ENCODE results near the gene ROBO1. TPM values are rescaled to one million over a fixed set of nuclear protein-coding genes. Genes with fewer than 3 reads are reported as not detected.

ROBO1 gene
- total and polyA plus RNA-seq, 2 of the 8 experiments (the other 6 are each of a cell fraction or from before 2014, with no cell fraction given), result 51.4 to 91.0 TPM

DNA sequence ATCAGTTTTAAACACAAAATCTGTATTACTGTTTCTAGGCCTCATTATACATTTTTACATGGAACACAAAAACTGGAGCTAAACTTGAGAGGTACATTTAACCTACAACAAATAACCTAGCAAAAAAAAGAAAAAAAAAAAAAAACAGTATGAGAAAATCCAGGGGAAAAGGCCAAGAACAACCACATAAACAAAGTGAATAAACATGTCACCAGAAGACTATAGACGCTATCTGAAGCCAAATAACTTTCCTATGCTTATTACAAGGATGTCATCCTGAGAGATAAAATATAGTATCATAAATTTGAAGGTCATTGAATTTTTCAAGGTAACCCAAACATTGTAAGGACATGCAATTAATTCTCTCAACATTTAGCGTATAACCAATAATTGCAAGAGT is 911.6 kb downstream of the ROBO1 start:
- Histone ChIP-seq H3K14ac (ENCODE audit: insufficient read length) (no peak overlapping the region), H3K79me2 (ENCODE audit: control insufficient read depth in 1 of 2, insufficient read depth in 2 of 2, low read length in 2 of 2) (peaks cover 0 to 20% of the 10 kb centered on the region in 2 experiments; a peak in 2 of 4 replicates), H3K27me3 (replicated peaks in 1 of 4; ENCODE audit: control insufficient read depth in 3 of 4, extremely low read depth in 1 of 4, insufficient read depth in 3 of 4, low read length in 3 of 4) (no peaks in the 10 kb centered on the region), H2BK20ac (ENCODE audit: low read length) (no peak overlapping the region), H2BK5ac (ENCODE audit: low read depth, low read length) (no peak overlapping the region), H2BK15ac (ENCODE audit: low read length) (no peak overlapping the region), H2BK120ac (replicated peaks; ENCODE audit: low read depth, low read length) (no peak overlapping the region), H3K56ac (replicated peaks; ENCODE audit: insufficient read length, low read depth, low read length) (no peak overlapping the region), H2AK5ac (ENCODE audit: low read depth, low read length) (no peak overlapping the region), H2BK12ac (ENCODE audit: low read depth, low read length) (no peak overlapping the region), H3K4ac (replicated peaks; ENCODE audit: insufficient read length, low read depth, low read length) (no peak overlapping the region), H3K9me3 (ENCODE audit: insufficient read depth in 2 of 2, low read depth in 1 of 2, low read length in 1 of 2) (no peaks in the 10 kb centered on the region), H3K4me3 (ENCODE audit: extremely low read depth in 1 of 4, insufficient read depth in 2 of 4, low read depth in 3 of 4, low read length in 4 of 4) (no peak overlapping the region), H3K23me2 (ENCODE audit: low read depth, low read length) (no peaks in the 10 kb centered on the region), H3K4me1 (replicated peaks in 1 of 4; ENCODE audit: control insufficient read depth in 3 of 4, insufficient read depth in 4 of 4, low read length in 3 of 4) (peaks cover 0 to 3% (median 1%) of the 10 kb centered on the region in 4 experiments; a peak in 3 of 7 replicates), H3K27ac (ENCODE audit: low read depth, low read length) (no peak overlapping the region), H3K4me2 (ENCODE audit: insufficient read depth in 1 of 2, low read depth in 2 of 2, low read length in 2 of 2) (no peak overlapping the region), H3K9ac (replicated peaks in 1 of 4; ENCODE audit: extremely low read depth in 1 of 4, low read depth in 3 of 4, low read length in 3 of 4) (no peak overlapping the region), H3K23ac (ENCODE audit: insufficient read length) (no peak overlapping the region), H3K79me1 (ENCODE audit: low read depth, low read length) (no peaks in the 10 kb centered on the region), H4K91ac (replicated peaks; ENCODE audit: insufficient read length, low read length) (no peak overlapping the region), H2AFZ (ENCODE audit: low read length) (no peak overlapping the region), H3K36me3 (ENCODE audit: control insufficient read depth in 2 of 4, insufficient read depth in 4 of 4, low read length in 3 of 4) (no peaks in the 10 kb centered on the region), H4K5ac (ENCODE audit: insufficient read length, low read depth, low read length) (no peak overlapping the region), H3K18ac (ENCODE audit: extremely low read depth, low read length) (no peak overlapping the region), H4K20me1 (replicated peaks in 1 of 2; ENCODE audit: control insufficient read depth in 1 of 2, insufficient read depth in 2 of 2, low read length in 2 of 2) (no peaks in the 10 kb centered on the region), H4K8ac (ENCODE audit: extremely low read depth, insufficient read depth, low read length) (no peak overlapping the region)
- CTCF ChIA-PET (ENCODE audit: partially characterized antibody), result interaction anchor here (1.2 kb wide), 1 partner anchor 15 kb away, joined by 3 read pairs; no protein-coding TSS in a partner anchor
- FAIRE-seq, result no peak
- DNase-seq (ENCODE audit: low read depth in 1 of 2, low spot score in 2 of 2), result no peak
- POLR2A ChIA-PET (ENCODE audit: partially characterized antibody), result no interaction called here
- 85% methylated on average over 2 of the region's 2 CpGs; no CpG with 5 or more reads in 1 of the 2 experiments for WGBS, 2 experiments (ENCODE audit: extremely low coverage in 1 of 2, insufficient coverage in 1 of 2, insufficient read length in 1 of 2, insufficient replicate concordance in 2 of 2, low coverage in 1 of 2, low lambda C conversion rate in 2 of 2, missing lambda C conversion rate in 1 of 2)
- TF ChIP-seq CBX5 (IDR thresholded peaks at IDR 0.05; ENCODE audit: low read depth, low read length) (no peak), CREB1 (IDR thresholded peaks at IDR 0.05) (no peak), SRF (IDR thresholded peaks at IDR 0.05; ENCODE audit: low read depth, low read length) (no peak), RFX5 (IDR thresholded peaks at IDR 0.05; ENCODE audit: borderline replicate concordance, low read depth, low read length) (no peak), TEAD4 (IDR thresholded peaks at IDR 0.05; ENCODE audit: low read depth, low read length) (no peak), HDAC6 (IDR thresholded peaks at IDR 0.05; ENCODE audit: low read depth, low read length) (no peak), POLR2A (IDR thresholded peaks at IDR 0.05; ENCODE audit: control extremely low read depth in 1 of 2, low read depth in 2 of 2, low read length in 2 of 2) (no peak), ZNF274 (IDR thresholded peaks at IDR 0.05; ENCODE audit: borderline replicate concordance, extremely low read depth, low read length) (no peak), RAD21 (IDR thresholded peaks at IDR 0.05 in 1 of 2, conservative IDR thresholded peaks at IDR 0.05 in 1 of 2; ENCODE audit: low read depth in 2 of 2, low read length in 2 of 2) (no peak), GTF2F1 (IDR thresholded peaks at IDR 0.05; ENCODE audit: borderline replicate concordance, low read depth, low read length) (no peak)
- TF ChIP-seq, protein P1, sequence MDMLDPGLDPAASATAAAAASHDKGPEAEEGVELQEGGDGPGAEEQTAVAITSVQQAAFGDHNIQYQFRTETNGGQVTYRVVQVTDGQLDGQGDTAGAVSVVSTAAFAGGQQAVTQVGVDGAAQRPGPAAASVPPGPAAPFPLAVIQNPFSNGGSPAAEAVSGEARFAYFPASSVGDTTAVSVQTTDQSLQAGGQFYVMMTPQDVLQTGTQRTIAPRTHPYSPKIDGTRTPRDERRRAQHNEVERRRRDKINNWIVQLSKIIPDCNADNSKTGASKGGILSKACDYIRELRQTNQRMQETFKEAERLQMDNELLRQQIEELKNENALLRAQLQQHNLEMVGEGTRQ (IDR thresholded peaks at IDR 0.05; ENCODE audit: low read length), result no peak
- TF ChIP-seq, protein P2, sequence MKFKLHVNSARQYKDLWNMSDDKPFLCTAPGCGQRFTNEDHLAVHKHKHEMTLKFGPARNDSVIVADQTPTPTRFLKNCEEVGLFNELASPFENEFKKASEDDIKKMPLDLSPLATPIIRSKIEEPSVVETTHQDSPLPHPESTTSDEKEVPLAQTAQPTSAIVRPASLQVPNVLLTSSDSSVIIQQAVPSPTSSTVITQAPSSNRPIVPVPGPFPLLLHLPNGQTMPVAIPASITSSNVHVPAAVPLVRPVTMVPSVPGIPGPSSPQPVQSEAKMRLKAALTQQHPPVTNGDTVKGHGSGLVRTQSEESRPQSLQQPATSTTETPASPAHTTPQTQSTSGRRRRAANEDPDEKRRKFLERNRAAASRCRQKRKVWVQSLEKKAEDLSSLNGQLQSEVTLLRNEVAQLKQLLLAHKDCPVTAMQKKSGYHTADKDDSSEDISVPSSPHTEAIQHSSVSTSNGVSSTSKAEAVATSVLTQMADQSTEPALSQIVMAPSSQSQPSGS (IDR thresholded peaks at IDR 0.05; ENCODE audit: low read length), result no peak
